H1 (cell line): ENCODE measurements around the gene MNAT1. TPM values are rescaled to one million over a fixed set of nuclear protein-coding genes. Genes with fewer than 3 reads are reported as not detected.

Experiments used
- BCL11A ChIP-seq, 2 experiments: IDR thresholded peaks; one replicate each; pipeline ENCODE4 v1.6.1; 2011; ENCODE audit warnings: low read depth in 2 of 2, low read length in 2 of 2, mild to moderate bottlenecking in 2 of 2
- CBX5 ChIP-seq: fragments of 300-800, 300-1000 bp; sonication (generic); IDR thresholded peaks from 2 replicates; pipeline ENCODE4 v1.7.1; 2016; ENCODE audit warnings: antibody characterized with exemption, low read length, low read depth
- CEBPB ChIP-seq: IDR thresholded peaks from 2 replicates; pipeline ENCODE4 v1.6.1; 2012; ENCODE audit warnings: low read depth, low read length
- CREB1 ChIP-seq: IDR thresholded peaks from 2 replicates; pipeline ENCODE4 v1.6.1; 2012; ENCODE audit warnings: inconsistent platforms
- CTBP2 ChIP-seq: IDR thresholded peaks from 2 replicates; pipeline ENCODE4 v1.7.0; 2011; ENCODE audit warnings: borderline replicate concordance, mild to moderate bottlenecking, moderate library complexity, mixed read lengths, low read length; ENCODE audit not compliant: insufficient read depth, insufficient read length
- FOSL1 ChIP-seq: IDR thresholded peaks from 2 replicates; pipeline ENCODE4 v1.6.1; 2011; ENCODE audit warnings: mild to moderate bottlenecking, low read depth, low read length, moderate library complexity; ENCODE audit not compliant: insufficient read depth
- PHF8 ChIP-seq: fragments of 200-600 bp; sonication (generic); conservative IDR thresholded peaks from 2 replicates; pipeline ENCODE4 v1.7.1; 2012; ENCODE audit warnings: low read depth, mild to moderate bottlenecking, inconsistent platforms, low read length, moderate library complexity
- POLR2A ChIP-seq, 2 experiments: IDR thresholded peaks; 1 replicate in 1 of 2; 2 replicates in 1 of 2; pipeline ENCODE4 v1.6.1; 2011; ENCODE audit warnings: low read depth in 2 of 2, low read length in 2 of 2, mild to moderate bottlenecking in 2 of 2; ENCODE audit errors: control extremely low read depth in 1 of 2
- POU5F1 ChIP-seq: IDR thresholded peaks from 2 replicates; pipeline ENCODE4 v1.6.1; 2011; ENCODE audit warnings: low read depth, mild to moderate bottlenecking, low read length, moderate library complexity
- SP1 ChIP-seq: IDR thresholded peaks from 2 replicates; pipeline ENCODE4 v1.6.1; 2011; ENCODE audit warnings: low read depth, low read length
- YY1 ChIP-seq: IDR thresholded peaks from 2 replicates; pipeline ENCODE4 v1.6.1; 2011; ENCODE audit warnings: low read depth, mild to moderate bottlenecking, low read length
- polyA plus RNA-seq, 7 experiments: library from polyadenylated mRNA; depleted of rRNA in 3 of 7; stranded (reverse) in 5 of 7; unstranded in 2 of 7; fragments of >200 nt in 5 of 7; fragments of 200-250 nt in 2 of 7; gene quantifications; 1 replicate in 5 of 7; 2 replicates in 1 of 7; 4 replicates in 1 of 7; pipeline versions ENCODE4 v1.2.1 to v1.2.3, GENCODE V29; 2011 to 2013; ENCODE audit warnings: missing spikeins in 2 of 7, mixed read lengths in 2 of 7
- total RNA-seq: library from RNA; stranded (reverse); fragmentation: NEBNext Ultra II Directional; extraction: Animal tissue kit (Norgen Biotek cat#: 25700); gene quantifications from 2 replicates; pipeline ENCODE4 v1.2.1, GENCODE V29; 2021
- TF ChIP-seq, protein P1 (sequence below): fragments of 300-600 bp; sonication (generic); IDR thresholded peaks from 2 replicates; pipeline ENCODE4 v1.7.1; 2012; ENCODE audit warnings: low read length, moderate library complexity, mild to moderate bottlenecking, inconsistent platforms; ENCODE audit not compliant: insufficient replicate concordance
- TF ChIP-seq, protein P2 (sequence below): IDR thresholded peaks from 2 replicates; pipeline ENCODE4 v1.6.1; 2012; ENCODE audit warnings: inconsistent platforms

The MNAT1 gene
- total and polyA plus RNA-seq, 2 of the 8 experiments (the other 6 are each of a cell fraction or from before 2014, with no cell fraction given) = 34.7 to 52.1 TPM

DNA sequence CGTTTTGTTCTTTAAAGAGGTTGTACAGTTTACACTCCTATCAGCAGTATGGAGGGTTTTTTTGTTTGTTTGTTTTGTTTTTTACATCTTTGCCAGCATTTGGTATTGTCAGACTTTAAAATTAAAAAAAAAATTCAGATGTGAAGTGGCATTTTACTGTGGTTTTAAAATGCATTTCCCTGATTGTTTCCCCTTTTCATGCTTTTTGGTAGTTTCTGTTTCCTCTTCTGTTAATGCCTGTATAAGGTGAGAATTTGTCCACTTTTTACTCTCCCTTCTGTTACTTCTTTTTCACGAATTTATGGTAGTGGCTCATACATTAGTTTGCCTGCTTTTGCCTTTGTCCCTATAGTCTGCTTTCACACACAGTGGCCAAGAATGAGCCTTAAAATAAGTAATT, 36.6 kb downstream of the MNAT1 start (continued):
- TF ChIP-seq, protein P1, sequence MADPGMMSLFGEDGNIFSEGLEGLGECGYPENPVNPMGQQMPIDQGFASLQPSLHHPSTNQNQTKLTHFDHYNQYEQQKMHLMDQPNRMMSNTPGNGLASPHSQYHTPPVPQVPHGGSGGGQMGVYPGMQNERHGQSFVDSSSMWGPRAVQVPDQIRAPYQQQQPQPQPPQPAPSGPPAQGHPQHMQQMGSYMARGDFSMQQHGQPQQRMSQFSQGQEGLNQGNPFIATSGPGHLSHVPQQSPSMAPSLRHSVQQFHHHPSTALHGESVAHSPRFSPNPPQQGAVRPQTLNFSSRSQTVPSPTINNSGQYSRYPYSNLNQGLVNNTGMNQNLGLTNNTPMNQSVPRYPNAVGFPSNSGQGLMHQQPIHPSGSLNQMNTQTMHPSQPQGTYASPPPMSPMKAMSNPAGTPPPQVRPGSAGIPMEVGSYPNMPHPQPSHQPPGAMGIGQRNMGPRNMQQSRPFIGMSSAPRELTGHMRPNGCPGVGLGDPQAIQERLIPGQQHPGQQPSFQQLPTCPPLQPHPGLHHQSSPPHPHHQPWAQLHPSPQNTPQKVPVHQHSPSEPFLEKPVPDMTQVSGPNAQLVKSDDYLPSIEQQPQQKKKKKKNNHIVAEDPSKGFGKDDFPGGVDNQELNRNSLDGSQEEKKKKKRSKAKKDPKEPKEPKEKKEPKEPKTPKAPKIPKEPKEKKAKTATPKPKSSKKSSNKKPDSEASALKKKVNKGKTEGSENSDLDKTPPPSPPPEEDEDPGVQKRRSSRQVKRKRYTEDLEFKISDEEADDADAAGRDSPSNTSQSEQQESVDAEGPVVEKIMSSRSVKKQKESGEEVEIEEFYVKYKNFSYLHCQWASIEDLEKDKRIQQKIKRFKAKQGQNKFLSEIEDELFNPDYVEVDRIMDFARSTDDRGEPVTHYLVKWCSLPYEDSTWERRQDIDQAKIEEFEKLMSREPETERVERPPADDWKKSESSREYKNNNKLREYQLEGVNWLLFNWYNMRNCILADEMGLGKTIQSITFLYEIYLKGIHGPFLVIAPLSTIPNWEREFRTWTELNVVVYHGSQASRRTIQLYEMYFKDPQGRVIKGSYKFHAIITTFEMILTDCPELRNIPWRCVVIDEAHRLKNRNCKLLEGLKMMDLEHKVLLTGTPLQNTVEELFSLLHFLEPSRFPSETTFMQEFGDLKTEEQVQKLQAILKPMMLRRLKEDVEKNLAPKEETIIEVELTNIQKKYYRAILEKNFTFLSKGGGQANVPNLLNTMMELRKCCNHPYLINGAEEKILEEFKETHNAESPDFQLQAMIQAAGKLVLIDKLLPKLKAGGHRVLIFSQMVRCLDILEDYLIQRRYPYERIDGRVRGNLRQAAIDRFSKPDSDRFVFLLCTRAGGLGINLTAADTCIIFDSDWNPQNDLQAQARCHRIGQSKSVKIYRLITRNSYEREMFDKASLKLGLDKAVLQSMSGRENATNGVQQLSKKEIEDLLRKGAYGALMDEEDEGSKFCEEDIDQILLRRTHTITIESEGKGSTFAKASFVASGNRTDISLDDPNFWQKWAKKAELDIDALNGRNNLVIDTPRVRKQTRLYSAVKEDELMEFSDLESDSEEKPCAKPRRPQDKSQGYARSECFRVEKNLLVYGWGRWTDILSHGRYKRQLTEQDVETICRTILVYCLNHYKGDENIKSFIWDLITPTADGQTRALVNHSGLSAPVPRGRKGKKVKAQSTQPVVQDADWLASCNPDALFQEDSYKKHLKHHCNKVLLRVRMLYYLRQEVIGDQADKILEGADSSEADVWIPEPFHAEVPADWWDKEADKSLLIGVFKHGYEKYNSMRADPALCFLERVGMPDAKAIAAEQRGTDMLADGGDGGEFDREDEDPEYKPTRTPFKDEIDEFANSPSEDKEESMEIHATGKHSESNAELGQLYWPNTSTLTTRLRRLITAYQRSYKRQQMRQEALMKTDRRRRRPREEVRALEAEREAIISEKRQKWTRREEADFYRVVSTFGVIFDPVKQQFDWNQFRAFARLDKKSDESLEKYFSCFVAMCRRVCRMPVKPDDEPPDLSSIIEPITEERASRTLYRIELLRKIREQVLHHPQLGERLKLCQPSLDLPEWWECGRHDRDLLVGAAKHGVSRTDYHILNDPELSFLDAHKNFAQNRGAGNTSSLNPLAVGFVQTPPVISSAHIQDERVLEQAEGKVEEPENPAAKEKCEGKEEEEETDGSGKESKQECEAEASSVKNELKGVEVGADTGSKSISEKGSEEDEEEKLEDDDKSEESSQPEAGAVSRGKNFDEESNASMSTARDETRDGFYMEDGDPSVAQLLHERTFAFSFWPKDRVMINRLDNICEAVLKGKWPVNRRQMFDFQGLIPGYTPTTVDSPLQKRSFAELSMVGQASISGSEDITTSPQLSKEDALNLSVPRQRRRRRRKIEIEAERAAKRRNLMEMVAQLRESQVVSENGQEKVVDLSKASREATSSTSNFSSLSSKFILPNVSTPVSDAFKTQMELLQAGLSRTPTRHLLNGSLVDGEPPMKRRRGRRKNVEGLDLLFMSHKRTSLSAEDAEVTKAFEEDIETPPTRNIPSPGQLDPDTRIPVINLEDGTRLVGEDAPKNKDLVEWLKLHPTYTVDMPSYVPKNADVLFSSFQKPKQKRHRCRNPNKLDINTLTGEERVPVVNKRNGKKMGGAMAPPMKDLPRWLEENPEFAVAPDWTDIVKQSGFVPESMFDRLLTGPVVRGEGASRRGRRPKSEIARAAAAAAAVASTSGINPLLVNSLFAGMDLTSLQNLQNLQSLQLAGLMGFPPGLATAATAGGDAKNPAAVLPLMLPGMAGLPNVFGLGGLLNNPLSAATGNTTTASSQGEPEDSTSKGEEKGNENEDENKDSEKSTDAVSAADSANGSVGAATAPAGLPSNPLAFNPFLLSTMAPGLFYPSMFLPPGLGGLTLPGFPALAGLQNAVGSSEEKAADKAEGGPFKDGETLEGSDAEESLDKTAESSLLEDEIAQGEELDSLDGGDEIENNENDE = no peak
- TF ChIP-seq POLR2A (IDR thresholded peaks at IDR 0.05; ENCODE audit: control extremely low read depth in 1 of 2, low read depth in 2 of 2, low read length in 2 of 2) (no peak), YY1 (no peak), CEBPB (no peak), FOSL1 (no peak), POU5F1 (no peak), SP1 (no peak), CTBP2 (no peak), BCL11A (IDR thresholded peaks at IDR 0.05; ENCODE audit: low read depth in 2 of 2, low read length in 2 of 2) (no peak), CREB1 (no peak), CBX5 (no peak), PHF8 (no peak)
- TF ChIP-seq, protein P2, sequence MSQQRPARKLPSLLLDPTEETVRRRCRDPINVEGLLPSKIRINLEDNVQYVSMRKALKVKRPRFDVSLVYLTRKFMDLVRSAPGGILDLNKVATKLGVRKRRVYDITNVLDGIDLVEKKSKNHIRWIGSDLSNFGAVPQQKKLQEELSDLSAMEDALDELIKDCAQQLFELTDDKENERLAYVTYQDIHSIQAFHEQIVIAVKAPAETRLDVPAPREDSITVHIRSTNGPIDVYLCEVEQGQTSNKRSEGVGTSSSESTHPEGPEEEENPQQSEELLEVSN = no peak
